Renal pelvis (tissue), 4 donors: ENCODE data around the gene LARGE1. TPM values are rescaled to one million over a fixed set of nuclear protein-coding genes. Genes with fewer than 3 reads are reported as not detected.

Experiments
- DNase-seq: peaks from one replicate; pipeline ENCODE4 v3.0.0-alpha.2; 2013
- polyA plus RNA-seq, 3 donors: library from polyadenylated mRNA; unstranded; fragments of 120-200 nt; gene quantifications; one replicate each; pipeline ENCODE4 v1.2.1, GENCODE V29; 2013; ENCODE audit not compliant: insufficient read length in 3 of 3

Gene LARGE1
- polyA plus RNA-seq, 3 donors = 27.6 to 31.2 (median 28.1) TPM

DNA sequence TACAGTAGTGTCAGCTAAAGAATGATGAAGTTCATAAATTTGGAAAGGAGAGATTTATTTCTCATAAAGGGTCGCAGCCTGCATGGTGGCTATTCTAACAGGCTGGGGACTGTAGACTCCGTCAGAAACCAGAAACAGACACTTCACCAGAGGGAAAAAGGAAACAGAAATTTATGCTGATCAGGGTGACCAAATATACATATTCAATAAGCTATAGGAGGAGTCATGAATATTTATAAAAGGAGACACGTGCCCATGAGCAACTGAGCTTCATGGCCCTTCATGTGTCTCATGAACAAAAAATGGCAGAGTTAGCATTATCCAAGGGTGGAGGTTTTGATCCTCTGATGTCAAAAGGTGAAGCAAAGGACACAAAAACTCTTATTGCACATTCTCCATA is 392.1 kb downstream of the LARGE1 start:
- DNase-seq = no peak

DNA sequence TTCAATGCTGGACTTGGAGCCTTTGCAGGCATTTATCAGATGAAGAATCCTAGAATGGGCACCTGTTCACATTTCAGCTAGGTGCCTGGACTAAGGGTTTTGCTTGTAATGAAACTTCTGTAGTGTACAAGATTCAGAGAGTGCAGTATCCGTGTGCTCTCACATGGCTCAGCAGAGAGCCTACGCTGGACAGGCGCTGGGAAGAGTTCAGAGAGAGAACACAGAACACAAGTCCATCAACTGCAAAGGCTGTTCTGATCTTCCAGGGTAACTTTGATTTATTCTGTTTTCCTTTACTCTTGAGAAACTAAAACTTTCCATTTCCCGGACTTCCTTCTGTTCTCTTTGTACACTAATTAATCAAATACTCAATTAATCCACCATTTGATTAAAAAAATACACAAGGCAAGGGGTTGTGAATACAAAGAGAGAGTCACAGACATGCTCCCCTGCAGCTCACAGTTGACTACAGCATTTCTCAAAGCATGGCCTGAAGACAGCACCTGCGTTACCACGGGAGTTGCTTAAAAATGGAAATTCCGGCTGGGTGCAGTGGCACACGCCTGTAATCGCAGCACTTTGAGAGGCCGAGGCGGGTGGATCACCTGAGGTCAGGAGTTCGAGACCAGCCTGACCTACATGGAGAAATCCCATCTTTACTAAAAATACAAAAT is 393.7 kb downstream of the LARGE1 start:
- no peak for DNase-seq

DNA sequence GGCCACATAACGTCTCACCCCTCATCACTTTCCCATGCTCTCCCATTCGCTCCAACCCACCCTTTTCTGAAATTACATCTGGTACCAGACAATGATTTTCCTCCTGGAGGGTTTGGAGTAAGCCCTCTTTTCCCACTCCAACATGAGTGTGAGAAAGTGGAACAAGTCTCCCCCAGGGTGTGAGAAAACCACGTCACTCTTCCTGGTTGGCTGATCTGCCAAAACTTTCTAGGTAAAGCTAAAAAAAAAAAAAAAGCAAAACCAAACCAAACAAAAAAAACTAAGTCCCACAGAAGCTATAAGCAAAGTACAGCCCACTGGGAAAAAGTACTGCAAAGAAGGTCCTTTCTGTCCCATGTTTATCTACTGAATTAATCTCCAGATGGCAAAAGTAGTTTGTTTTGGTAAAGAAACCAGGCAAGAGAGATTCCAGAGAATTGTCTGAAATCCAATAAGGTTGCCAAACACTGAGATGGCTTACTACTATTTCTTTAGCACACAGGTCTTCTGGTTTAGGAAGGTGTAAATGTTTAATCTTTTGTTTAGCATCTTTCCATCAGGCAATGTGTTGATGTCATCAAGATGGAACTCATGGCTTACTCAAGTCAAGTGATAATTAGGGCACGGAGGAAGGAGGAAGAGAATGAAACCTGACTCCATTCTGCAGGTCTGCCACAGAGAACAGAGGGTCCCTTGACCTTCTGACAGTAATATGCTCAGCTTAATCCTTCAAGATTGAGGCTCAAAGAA is 395.6 kb downstream of the LARGE1 start:
- no peak for DNase-seq

DNA sequence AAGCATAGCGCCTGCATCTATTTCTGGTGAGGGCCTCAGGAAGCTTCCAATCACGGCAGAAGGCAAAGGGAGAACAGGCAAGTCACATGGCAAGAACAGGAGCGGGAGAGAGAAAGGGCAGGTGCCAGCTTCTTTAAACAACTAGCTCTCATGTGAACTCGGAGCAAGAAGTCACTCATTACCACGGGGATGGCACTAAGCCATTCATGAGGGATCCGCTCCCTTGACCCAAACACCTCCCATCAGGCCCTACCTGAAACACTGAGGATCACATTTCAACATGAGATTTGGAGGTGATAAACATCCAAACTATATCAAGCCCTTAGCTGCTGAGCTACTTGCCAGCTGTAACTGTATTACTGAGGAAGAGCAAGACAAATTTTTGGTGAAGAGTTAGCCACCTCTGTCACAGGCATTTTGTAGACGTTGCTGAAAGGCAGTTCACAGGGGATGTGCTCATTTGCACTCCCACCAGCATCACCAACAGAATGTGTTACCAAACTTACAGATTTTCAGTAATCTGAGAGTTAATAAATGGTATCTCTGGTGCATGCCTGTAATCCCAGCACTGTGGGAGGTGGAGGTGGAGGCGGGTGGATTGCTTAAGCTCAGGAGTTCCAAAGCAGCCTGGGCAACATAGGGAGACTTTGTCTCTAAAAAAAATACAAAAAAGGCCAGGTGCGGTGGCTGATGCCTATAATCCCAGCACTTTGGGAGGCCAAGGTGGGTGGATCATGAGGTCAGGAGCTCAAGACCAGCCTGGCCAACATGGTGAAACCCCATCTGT is 398.2 kb downstream of the LARGE1 start:
- no peak for DNase-seq

DNA sequence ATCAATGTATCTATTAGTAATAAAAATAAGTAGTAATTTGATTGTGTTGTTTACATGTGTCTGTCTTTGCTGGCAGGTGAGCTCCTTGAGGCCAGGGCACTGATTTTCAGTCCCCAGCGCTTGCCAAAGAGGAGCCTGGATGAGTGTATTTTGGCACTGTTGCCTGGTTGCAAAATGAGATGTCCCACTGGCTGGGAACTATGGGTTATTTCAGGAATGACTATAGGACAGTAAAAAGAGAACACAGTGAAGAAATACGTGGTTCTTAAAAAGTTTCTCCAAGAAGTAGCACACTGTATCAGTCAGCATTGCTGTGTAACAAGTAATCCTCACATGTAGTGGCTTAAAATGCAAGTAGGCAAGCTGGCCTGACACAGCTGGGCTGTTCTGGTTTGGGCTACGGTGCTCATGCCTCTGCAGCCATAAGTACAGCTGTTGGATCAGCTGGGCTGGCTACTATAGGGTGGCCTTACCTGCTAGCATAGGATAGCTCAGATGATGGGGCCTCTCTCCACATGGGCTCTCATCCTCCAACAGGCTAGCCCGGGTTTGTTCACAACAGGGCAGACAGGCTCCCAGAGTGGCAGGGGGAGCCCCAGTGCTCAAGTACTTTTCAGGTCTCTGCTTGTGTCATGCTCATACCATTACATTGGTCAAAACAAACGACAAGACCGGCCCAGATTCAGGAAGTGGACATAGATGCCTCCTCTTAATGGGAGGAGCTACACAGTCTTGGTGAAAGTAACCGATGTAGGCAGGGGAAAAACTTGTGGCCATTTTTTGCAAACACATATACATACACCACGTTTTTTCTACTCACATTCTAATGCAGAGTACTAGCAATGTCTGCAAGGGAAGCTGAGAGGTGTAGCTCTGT is 399.1 kb downstream of the LARGE1 start:
- no peak for DNase-seq

DNA sequence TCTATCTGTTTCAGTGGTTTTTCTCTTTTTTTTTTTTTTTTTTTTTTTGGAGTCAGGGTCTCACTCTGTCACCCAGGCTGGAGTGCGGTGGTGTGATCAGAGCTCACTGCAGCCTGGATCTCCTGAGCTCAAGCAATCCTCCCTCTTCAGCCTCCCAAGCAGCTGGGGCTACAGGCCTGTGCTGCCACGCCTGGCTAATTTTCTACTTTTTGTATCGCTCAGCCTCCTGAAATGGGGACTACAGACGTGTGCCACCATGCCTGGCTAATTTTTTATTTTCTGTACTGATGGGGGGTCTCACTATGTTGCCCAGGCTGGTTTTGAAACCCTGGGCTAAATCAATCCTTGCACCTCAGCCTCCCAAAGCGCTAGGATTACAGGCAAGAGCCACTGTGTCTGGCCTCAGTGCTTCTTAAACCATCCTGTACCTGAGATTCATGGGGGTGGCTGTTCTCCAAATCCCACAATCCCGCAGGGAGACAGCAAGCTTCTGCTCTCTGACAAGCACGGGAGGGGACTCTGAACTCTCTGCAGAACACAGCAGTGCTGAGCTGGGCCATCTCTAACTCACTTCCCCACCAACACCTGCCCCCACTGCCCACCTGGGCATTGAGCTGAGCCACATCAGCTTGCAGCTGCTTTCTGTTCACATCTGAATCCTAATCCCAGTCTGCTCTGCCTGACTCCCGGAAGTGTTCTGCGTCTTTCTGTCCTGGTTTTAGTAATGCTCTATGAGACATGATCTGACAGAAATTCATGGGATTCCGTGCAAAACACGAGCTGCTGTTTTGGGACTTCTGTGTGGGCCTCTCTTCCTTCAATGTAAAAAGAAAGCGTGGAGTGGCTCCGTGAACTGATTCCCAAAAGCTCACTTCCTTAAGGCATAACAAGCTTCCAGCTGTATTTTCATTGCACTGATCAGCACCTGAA is 400.0 kb downstream of the LARGE1 start:
- DNase-seq = no peak

DNA sequence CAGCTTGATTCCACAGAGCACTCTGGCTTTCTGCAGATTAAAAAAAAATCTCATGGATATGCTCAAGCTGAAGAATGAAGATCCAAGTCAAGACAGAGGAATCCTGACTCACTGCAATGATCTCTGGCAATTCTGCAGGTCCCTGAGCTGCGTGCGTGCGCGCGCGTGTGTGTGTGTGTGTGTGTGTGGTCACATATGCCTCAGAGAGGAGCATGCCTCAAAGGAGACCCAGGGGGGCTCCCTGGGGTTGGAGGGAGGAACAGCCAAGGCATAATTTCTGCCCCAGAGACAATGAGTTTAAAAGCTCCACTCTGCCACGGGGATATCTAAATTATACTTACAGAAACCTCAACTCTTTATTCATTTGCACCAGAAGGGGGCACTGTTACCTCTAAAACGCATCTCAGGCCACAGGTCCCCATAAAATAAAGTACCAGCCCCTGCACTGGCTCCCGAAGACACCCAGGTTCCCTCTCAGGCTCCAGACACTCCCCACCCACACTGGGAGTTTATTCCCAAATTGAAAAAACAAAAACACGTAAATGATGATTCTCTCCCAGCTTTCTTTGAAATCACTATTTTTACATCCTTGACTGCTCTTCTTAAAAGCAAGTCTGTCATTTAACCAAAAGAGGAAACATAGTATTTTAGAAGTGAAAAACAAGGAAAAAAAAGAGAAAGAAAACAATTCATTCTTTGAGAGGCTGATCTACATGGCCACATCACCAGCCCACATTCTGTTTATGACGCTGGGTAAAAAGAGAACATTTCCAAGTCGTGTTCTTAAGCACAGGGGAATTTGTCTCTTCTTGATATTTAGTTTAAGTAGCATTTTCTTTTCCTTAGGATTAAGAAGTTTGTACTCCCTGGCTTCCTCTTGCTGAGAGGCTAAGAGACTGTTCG is 401.0 kb downstream of the LARGE1 start:
- peak; percentile 78 for DNase-seq

DNA sequence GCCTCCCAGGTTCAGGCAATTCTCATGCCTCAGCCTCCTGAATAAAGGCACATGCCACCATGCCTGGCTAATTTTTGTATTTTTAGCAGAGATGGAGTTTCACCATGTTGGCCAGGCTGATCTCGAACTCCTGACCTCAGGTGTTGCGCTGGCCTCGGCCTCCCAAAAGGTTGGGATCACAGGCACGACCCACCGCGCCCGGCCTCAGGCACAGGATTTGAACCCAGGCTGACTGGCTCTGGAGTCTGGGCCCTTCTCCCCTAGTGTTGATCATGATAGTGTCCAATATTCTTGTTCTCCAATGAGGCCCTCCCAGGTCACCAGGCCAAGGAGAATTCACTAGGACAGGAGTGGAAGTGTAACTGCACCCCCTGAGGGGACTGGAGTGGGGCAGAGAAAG is 401.9 kb downstream of the LARGE1 start:
- no peak for DNase-seq

DNA sequence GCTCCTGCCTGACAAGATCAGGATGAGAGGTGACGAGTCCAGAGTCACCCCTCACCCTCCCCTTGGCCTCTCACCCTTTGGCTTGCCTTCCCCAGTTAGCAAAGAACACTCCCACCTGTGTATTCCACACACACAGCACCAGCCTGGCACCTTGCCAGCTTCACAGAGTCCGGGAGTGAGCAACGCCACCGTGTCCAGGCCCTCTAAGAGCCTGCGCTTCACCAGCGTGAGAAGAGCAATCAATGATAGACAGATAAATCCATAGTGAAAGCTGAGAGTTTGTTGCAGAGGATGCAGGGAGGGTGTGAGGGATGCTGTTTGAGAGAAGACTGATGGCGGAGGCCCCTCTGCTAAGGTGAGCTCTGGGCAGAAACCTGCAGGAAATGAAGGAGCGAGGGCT is 404.5 kb downstream of the LARGE1 start:
- no peak for DNase-seq

DNA sequence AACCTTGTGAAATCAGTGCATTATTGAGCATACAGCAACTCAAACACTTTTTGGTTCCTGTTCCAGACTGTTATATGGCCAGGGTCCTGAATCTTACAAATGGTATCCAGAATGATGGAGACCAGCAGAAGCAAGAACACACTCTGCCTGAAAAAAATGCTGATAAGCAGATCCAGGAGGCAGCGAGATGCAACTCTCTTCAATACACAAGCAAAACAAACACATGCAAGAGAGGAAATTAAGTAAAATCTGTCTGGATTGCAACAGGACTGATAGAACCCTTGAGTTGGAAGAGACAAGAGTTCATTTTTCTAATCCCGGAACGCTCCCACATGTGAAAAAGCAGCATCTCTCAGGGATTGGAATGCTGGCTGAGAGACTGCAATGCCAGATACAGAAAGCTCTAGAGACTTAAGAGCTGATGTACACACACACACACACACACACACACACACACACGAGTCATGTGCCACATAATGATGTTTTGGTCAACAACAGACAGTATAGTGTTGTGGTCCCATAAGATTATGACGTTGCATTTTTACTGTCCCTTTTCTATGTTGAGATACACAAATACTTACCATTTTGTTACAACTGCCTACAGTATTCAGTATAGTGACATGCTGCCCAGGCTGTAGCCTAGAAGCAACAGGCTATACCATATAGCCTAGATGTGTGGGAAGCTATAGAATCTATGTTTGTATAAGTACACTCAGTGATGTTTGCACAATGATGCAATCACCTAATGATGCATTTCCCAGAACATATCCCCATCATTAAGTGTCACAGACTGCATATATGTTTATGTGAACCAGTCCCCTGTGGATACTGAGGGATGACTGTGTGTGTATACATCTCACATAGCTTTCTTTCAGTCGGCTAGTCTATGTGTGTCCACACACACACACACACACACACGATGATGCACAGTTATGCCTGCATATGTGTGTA is 406.6 kb downstream of the LARGE1 start:
- no peak for DNase-seq

DNA sequence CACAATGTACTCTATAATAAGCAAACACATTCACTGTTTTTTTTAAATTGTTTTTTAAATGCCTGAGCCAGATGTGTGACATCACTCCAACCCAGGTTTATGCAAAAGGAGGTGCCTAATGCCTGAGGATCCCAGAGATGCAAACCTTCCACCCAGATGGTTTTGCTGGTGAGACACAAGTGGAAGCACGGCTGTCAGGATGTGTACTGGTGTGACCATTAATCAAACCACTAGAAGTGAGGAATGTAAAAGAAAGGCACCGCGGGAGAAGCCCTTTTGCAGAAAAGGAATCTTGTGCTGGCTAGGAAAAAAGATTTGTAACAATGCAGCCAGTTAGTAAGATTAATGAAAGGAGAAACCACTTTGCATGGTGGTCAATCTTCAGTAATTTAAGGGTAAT is 407.4 kb downstream of the LARGE1 start:
- DNase-seq = no peak

DNA sequence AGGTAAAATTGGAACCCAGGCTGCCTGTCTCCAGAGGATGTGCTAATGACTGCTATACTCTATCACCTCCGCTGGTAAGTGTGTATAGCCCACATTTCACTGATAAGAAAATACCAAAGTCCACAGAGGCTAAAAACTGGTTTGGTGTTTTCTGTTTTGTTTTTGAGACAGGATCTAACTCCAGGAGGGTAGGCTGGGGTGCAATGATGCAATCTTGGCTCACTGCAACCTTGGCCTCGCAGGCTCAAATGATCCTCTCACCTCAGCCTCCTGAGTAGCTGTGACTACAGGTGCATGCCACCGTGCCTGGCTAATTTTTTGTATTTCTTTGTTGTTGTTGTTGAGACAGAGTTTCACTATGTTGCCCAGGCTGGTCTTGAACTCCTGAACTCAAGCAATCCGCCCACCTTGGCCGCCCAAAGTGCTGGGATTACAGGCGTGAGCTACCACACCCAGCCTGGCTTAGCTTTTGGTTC is 409.8 kb downstream of the LARGE1 start:
- DNase-seq = no peak

DNA sequence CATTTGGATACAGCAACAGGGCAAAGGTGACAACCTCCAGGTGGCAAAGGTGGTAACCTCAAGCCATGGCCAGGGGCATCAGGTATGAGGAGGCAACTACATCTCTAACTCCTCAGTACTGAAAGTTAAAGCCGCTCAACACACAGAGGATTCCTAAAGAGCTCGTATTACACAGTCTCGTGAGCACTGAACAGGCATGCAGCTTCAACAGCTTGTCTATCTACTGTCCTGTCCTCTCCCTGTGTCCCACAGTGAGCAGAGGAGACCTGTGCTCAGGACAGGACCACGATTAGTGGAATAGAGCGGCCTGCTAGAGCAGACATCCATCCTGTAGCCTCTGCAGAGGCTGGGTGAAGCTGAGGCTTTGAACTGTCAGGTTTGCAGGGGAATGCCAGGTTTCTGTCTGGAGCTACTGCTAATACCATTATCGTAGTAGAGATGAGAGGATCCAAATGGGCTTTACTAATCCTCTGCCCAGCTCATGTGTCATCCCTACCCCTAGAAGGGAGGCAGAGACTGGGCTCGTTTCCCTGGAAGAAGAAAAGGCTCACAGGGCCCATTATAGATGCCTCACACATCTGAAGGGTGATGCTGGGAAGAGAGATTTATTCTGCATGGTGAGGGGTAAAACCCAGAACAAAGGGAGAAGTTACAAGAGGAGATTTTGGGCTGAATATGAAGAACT is 415.2 kb downstream of the LARGE1 start:
- no peak for DNase-seq

DNA sequence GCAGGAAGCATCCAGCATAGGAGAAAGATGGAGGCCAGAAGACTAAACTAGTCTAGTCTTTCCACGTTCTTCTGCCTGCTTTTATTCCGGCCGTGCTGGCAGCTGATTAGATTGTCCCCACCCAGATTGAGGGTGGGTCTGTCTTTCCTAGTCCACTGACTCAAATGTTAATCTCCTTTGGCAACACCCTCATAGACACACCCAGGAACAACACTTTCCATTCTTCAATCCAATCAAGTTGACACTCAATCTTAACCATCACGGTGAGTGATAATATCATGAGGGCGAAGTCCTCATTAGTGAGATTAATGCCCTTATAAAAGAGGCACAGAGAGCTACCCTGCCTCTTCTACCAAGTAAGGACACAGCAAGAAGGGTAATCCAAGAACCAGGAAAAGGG is 424.2 kb downstream of the LARGE1 start:
- DNase-seq = no peak

DNA sequence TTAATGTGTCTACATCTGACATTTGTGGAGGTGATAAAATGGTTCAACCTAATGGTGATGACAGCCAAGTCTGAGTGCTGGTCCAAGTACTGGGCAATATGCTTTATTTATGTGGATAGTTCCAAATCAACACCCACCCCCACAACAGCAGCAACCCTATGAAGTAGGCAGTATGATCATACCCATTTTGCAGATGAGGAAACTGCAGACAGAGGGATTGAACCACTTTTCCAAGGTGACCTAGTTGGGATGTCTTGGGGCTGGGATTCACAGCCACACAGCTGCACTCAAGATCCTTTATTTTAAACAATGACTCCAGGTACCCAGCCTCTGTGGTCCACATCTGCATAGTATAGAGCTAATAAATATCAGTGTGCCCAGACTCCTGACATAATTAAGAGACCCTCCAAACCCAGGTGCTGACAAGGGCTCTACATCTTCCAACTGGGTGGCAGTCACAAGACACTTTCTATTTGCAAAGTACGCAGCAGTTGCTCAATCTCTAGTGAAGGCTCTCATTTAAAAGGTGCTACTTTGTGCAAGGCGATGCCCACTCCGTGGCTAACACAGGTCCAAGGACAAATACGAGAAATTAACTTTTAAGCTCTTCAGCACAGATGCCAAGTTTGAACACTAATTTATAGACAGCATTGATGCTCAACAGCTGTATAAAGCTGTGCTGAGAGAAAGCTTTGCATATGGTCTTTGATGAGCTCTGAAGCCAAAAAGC is 426.6 kb downstream of the LARGE1 start:
- no peak for DNase-seq

DNA sequence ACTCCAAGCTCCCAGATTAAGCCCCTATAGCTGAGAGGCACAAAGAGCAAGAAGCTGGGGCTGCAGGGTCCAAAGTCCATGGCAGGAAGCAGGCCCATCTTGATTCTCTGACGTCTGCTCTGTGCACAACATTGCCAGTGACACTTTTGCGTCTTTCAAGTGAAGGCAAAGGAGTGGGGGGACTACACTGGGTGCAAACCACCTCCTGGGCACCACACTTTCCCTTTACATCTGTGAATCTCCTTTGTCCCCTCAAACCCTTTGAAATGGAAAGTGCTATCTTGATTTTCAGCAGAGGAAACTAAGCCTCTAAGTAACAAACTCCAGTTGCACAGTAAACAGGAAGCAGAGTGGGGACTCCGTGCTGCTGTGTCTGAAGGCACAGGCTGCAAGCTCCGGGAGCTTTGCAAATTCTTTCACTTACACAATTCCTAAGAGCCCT is 428.0 kb downstream of the LARGE1 start:
- DNase-seq = no peak
